Vagina (tissue), 2 donors: ENCODE measurements around the gene DYNC1I1.

Experiments used
- CTCF ChIP-seq, 3 experiments: fragments of 450-650 bp in 2 of 3; fragments of 200-600 bp in 1 of 3; sonication (generic) in 1 of 3; IDR thresholded peaks; one replicate each; pipeline ENCODE4 v1.5.1; 2017 to 2019; ENCODE audit warnings: antibody characterized with exemption in 3 of 3, mild to moderate bottlenecking in 2 of 3, moderate library complexity in 2 of 3
- POLR2A ChIP-seq, 2 donors: fragments of 450-650 bp; IDR thresholded peaks; one replicate each; pipeline ENCODE4 v1.6.1; 2017; ENCODE audit warnings: antibody characterized with exemption in 2 of 2, mild to moderate bottlenecking in 2 of 2, moderate library complexity in 2 of 2
- POLR2AphosphoS5 ChIP-seq, 2 donors: sonication (generic); formaldehyde crosslinking; IDR thresholded peaks; one replicate each; pipeline ENCODE4 v1.9.0; 2017; ENCODE audit warnings: antibody characterized with exemption in 2 of 2, mild to moderate bottlenecking in 2 of 2, low read depth in 1 of 2; ENCODE audit not compliant: insufficient read depth in 1 of 2

- TF ChIP-seq CTCF (IDR thresholded peaks at IDR 0.05): no peak
- TF ChIP-seq POLR2AphosphoS5 (IDR thresholded peaks at IDR 0.05; ENCODE audit: insufficient read depth in 1 of 2, low read depth in 1 of 2): no peak
- no peak for TF ChIP-seq POLR2A (IDR thresholded peaks at IDR 0.05)
These were observed 316.2 kb downstream of the DYNC1I1 start for GRCh38 chr7:96088579-96088978.
